Lower lobe of right lung (tissue), 2 donors: ENCODE measurements around the gene UMODL1. TPM values are rescaled to one million over a fixed set of nuclear protein-coding genes. Genes with fewer than 3 reads are reported as not detected.

Experiments
- ATAC-seq, 2 donors: fragments of 200-7000 bp; cut with Tn5 transposase; one replicate each; pipeline ENCODE4 v1.9.1; 2020 to 2022; ENCODE audit warnings: mild to moderate bottlenecking in 2 of 2, moderate library complexity in 2 of 2
- DNase-seq: peaks from one replicate; pipeline ENCODE4 v3.0.0-alpha.2; 2020
- H3K27ac ChIP-seq: fragments of 200-600 bp; one replicate; pipeline ENCODE4 v1.8.0; 2022
- H3K27me3 ChIP-seq: fragments of 200-600 bp; one replicate; pipeline ENCODE4 v1.8.0; 2022; ENCODE audit warnings: low read depth
- H3K36me3 ChIP-seq: fragments of 200-600 bp; one replicate; pipeline ENCODE4 v1.8.0; 2022; ENCODE audit warnings: mild to moderate bottlenecking
- H3K4me1 ChIP-seq: fragments of 200-600 bp; one replicate; pipeline ENCODE4 v1.8.0; 2022
- H3K4me3 ChIP-seq: fragments of 200-600 bp; one replicate; pipeline ENCODE4 v1.8.0; 2022; ENCODE audit warnings: mild to moderate bottlenecking
- H3K9me3 ChIP-seq: fragments of 200-600 bp; one replicate; pipeline ENCODE4 v1.8.0; 2022
- intact Hi-C: fragments of 100-400 bp; cut with DNase I; formaldehyde crosslinking; loops from one replicate; pipeline ENCODE4 v1.11.0; 2022
- total RNA-seq: library from RNA; stranded (reverse); fragmentation: NEBNext Ultra II Directional; extraction: Animal tissue kit (Norgen Biotek cat#: 25700); gene quantifications from one replicate; pipeline ENCODE4 v1.2.1, GENCODE V29; 2021
- TF ChIP-seq, protein P1 (sequence below): fragments of 200-600 bp; IDR thresholded peaks from one replicate; pipeline ENCODE4 v1.8.0; 2022; ENCODE audit warnings: antibody characterized with exemption, mild to moderate bottlenecking
- donor health status: DM: no; HTN: yes; CAD: no; lungs with severe emphysema.

Gene UMODL1
- total RNA-seq, 1 donor from 2014 or later: 0.50 TPM

DNA sequence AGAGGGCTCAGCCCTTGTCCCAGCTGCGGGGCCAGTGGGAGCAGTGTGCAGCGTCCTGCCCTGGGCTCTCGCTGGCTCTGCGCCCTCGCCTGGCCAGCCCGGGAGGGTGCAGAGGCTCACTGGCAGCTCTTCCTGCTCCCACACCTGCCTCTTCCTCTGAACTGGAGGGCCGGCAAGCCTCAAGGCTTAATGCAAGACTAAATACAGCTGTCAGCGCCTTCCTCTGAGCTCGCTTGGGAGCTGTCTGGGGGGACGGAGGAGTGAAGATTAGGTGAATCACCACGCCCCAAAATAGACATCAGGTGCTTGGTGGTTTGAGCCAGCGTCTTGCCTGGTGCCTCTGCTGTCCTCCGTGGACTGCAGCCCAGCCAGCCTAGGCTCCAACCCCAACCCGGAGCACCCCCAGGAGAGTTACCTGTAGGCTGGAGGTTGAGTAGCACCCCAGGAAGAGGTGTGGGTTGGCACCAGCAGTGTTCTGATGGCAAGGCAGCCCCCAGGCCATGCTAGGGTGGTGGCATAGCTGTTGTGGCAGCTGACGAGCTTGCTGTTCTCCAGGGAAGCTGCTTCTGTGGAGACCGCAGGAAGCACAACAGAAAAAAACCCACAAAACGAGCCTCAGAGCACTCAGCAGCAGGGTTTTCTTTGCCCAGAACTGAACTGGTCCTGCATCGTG is 36.9 kb downstream of the UMODL1 start:
- Histone ChIP-seq H3K27me3 (peaks cover 9% of the 10 kb centered on the region), H3K9me3 (no peaks in the 10 kb centered on the region), H3K4me1 (peaks cover 10% of the 10 kb centered on the region), H3K36me3 (no peaks in the 10 kb centered on the region), H3K4me3 (peak overlapping the region; percentile 35), H3K27ac (peak overlapping the region; percentile 62)
- DNase-seq: peak; percentile 79
- intact Hi-C loops: no loop called here
- peak; percentile 92 to 96 for ATAC-seq
- TF ChIP-seq, protein P1, sequence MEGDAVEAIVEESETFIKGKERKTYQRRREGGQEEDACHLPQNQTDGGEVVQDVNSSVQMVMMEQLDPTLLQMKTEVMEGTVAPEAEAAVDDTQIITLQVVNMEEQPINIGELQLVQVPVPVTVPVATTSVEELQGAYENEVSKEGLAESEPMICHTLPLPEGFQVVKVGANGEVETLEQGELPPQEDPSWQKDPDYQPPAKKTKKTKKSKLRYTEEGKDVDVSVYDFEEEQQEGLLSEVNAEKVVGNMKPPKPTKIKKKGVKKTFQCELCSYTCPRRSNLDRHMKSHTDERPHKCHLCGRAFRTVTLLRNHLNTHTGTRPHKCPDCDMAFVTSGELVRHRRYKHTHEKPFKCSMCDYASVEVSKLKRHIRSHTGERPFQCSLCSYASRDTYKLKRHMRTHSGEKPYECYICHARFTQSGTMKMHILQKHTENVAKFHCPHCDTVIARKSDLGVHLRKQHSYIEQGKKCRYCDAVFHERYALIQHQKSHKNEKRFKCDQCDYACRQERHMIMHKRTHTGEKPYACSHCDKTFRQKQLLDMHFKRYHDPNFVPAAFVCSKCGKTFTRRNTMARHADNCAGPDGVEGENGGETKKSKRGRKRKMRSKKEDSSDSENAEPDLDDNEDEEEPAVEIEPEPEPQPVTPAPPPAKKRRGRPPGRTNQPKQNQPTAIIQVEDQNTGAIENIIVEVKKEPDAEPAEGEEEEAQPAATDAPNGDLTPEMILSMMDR: peak; percentile 87

- ATAC-seq (no peak), DNase-seq (peak; percentile 31)
- H3K36me3 ChIP-seq: no peaks in the 10 kb centered on the region
- TF ChIP-seq, protein P1: no peak
- H3K4me1 ChIP-seq: peaks cover 18% of the 10 kb centered on the region
- H3K27me3 ChIP-seq: peaks cover 9% of the 10 kb centered on the region
- intact Hi-C loops: no loop called here
- peak overlapping the region; percentile 62 for H3K27ac ChIP-seq
- H3K4me3 ChIP-seq: peak overlapping the region; percentile 35
- no peaks in the 10 kb centered on the region for H3K9me3 ChIP-seq
These were observed 37.6 kb downstream of the UMODL1 start for GRCh38 chr21:42108554-42109340.

DNA sequence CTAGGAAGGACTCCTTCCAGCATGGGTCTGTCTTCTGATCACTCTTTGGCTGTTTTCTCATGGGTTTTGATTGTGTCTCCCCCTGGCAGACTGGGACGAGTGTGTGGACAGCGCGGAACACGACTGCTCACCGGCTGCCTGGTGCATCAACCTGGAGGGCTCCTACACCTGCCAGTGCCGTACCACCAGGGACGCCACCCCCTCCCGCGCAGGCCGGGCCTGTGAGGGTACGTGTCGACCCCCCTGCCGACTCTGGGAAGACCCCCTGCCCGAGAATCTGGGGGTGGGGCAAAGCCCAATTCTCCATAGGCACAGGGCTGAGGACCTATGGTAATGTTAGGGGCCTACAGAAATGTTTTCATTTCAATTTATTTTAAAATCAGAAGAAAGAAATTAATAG is 38.4 kb downstream of the UMODL1 start:
- intact Hi-C loops: no loop called here
- H3K36me3 ChIP-seq: no peaks in the 10 kb centered on the region
- H3K9me3 ChIP-seq: no peaks in the 10 kb centered on the region
- DNase-seq: no peak
- peaks cover 25% of the 10 kb centered on the region for H3K4me1 ChIP-seq
- TF ChIP-seq, protein P1: no peak
- H3K27me3 ChIP-seq: peaks cover 9% of the 10 kb centered on the region
- no peak overlapping the region for H3K27ac ChIP-seq
- H3K4me3 ChIP-seq: no peak overlapping the region
- no peak for ATAC-seq

GRCh38 chr21:42109873-42110525 is 38.9 kb downstream of the UMODL1 start:
- H3K27me3 ChIP-seq: peaks cover 9% of the 10 kb centered on the region
- TF ChIP-seq, protein P1: no peak
- H3K9me3 ChIP-seq: no peaks in the 10 kb centered on the region
- intact Hi-C loops: no loop called here
- no peak overlapping the region for H3K4me3 ChIP-seq
- no peaks in the 10 kb centered on the region for H3K36me3 ChIP-seq
- ATAC-seq: no peak
- H3K4me1 ChIP-seq: peaks cover 28% of the 10 kb centered on the region
- no peak for DNase-seq
- no peak overlapping the region for H3K27ac ChIP-seq

- Histone ChIP-seq H3K4me3 (no peak overlapping the region), H3K36me3 (no peaks in the 10 kb centered on the region), H3K27me3 (peaks cover 6% of the 10 kb centered on the region), H3K27ac (no peak overlapping the region), H3K9me3 (no peaks in the 10 kb centered on the region), H3K4me1 (peaks cover 28% of the 10 kb centered on the region)
- TF ChIP-seq, protein P1: no peak
- ATAC-seq: no peak
- intact Hi-C loops: no loop called here
- no peak for DNase-seq
These were observed 39.8 kb downstream of the UMODL1 start for GRCh38 chr21:42110691-42111469.
